GM12878 (cell line): ENCODE results near the gene CDK3. TPM values are rescaled to one million over a fixed set of nuclear protein-coding genes. Genes with fewer than 3 reads are reported as not detected.

Source experiments
- ATAC-seq: fragments of 200-7000 bp; cut with Tn5 transposase; 3 replicates; pipeline ENCODE4 v1.9.1; 2020; ENCODE audit warnings: mild to moderate bottlenecking, moderate library complexity
- BruUV-seq: library from RNA; stranded (reverse); fragments of 400-500 nt; replicated peaks from 2 replicates; lab custom pipeline; 2021; lab: Mats Ljungman, UMichigan
- CTCF ChIA-PET: fragments of 300-600 bp; sonication (Branson Sonifier 250); formaldehyde crosslinking; extraction: SDS; loops from one replicate; lab custom pipeline; 2021; ENCODE audit warnings: inconsistent platforms; lab: Yijun Ruan, JAX
- POLR2A ChIA-PET: fragments of 350-600 bp; formaldehyde crosslinking; extraction: SDS; loops from one replicate; lab custom pipeline; 2021; ENCODE audit warnings: inconsistent platforms; lab: Charles Lee
- RAD21 ChIA-PET: fragments of 300-600 bp; sonication (Branson Sonifier 250); formaldehyde crosslinking; loops from one replicate; lab custom pipeline; 2023; ENCODE audit warnings: antibody characterized with exemption; ENCODE audit not compliant: unreplicated experiment; lab: Charles Lee
- SMC1A ChIA-PET: fragments of 300-600 bp; sonication (Branson Sonifier 250); formaldehyde crosslinking; loops from one replicate; lab custom pipeline; 2023; ENCODE audit not compliant: unreplicated experiment, uncharacterized antibody; lab: Charles Lee
- DNase-seq: peaks from one replicate; pipeline ENCODE4 v3.0.0-alpha.2; 2011; ENCODE audit warnings: low read depth, low spot score
- FAIRE-seq: peaks from 3 replicates; lab custom pipeline; 2011; peaks lifted over from hg19 to GRCh38; lab: Jason Lieb, UNC
- H2AFZ ChIP-seq: 2 replicates; pipeline ENCODE4 v1.6.0; 2011; ENCODE audit warnings: low read depth, low read length, control low read depth; ENCODE audit not compliant: control insufficient read depth
- H3K27ac ChIP-seq: 2 replicates; pipeline ENCODE4 v1.5.1; 2011; ENCODE audit warnings: control low read depth; ENCODE audit not compliant: control insufficient read depth, insufficient read depth
- H3K27me3 ChIP-seq, 2 experiments: replicated peaks in 1 of 2; 2 replicates each; pipeline versions ENCODE4 v1.6.0 to v1.6.1; 2011; ENCODE audit warnings: low read length in 1 of 2; ENCODE audit not compliant: control insufficient read depth in 2 of 2, insufficient read depth in 2 of 2
- H3K36me3 ChIP-seq, 2 experiments: 2 replicates each; pipeline ENCODE4 v1.5.1; 2011; ENCODE audit warnings: low read length in 1 of 2; ENCODE audit not compliant: control insufficient read depth in 2 of 2, insufficient read depth in 2 of 2
- H3K4me1 ChIP-seq: 2 replicates; pipeline ENCODE4 v1.6.1; 2011; ENCODE audit warnings: mild to moderate bottlenecking, low read length, moderate library complexity, mixed read lengths; ENCODE audit not compliant: control insufficient read depth, insufficient read depth
- H3K4me2 ChIP-seq: 2 replicates; pipeline ENCODE4 v1.6.0; 2011; ENCODE audit warnings: control low read depth; ENCODE audit not compliant: control insufficient read depth, insufficient read depth
- H3K4me3 ChIP-seq: fragments of 200-600 bp; sonication (generic); 2 replicates; pipeline ENCODE4 v1.5.1; 2016
- H3K79me2 ChIP-seq: 2 replicates; pipeline ENCODE4 v1.6.0; 2011; ENCODE audit warnings: low read length; ENCODE audit not compliant: control insufficient read depth, insufficient read depth
- H3K9ac ChIP-seq: 2 replicates; pipeline ENCODE4 v1.8.0; 2011; ENCODE audit warnings: low read length, control low read depth, mixed read lengths; ENCODE audit not compliant: control insufficient read depth, insufficient read depth
- H3K9me3 ChIP-seq: replicated peaks from 3 replicates; pipeline ENCODE4 v1.5.1; 2011; ENCODE audit warnings: mild to moderate bottlenecking, low read length; ENCODE audit not compliant: control insufficient read depth, insufficient read depth
- H4K20me1 ChIP-seq: 2 replicates; pipeline ENCODE4 v1.6.0; 2011; ENCODE audit not compliant: control insufficient read depth, insufficient read depth
- BRCA1 ChIP-seq: IDR thresholded peaks from 2 replicates; pipeline ENCODE4 v1.6.1; 2011; ENCODE audit warnings: low read depth, low read length, improper control_type of control experiment
- EGR1 ChIP-seq, 2 experiments: IDR thresholded peaks; 1 replicate in 1 of 2; 2 replicates in 1 of 2; pipeline ENCODE4 v1.6.1; 2011 to 2012; ENCODE audit warnings: low read depth in 2 of 2, low read length in 2 of 2, borderline replicate concordance in 1 of 2, mild to moderate bottlenecking in 1 of 2, moderate library complexity in 1 of 2
- EZH2 ChIP-seq: IDR thresholded peaks from 2 replicates; pipeline ENCODE4 v1.6.1; 2012; ENCODE audit warnings: low read depth, mild to moderate bottlenecking, control low read depth, inconsistent platforms, low read length, borderline replicate concordance; ENCODE audit not compliant: control insufficient read depth
- FOXK2 ChIP-seq: fragments of 450-650 bp; IDR thresholded peaks from 2 replicates; pipeline ENCODE4 v1.6.1; 2017; ENCODE audit warnings: mild to moderate bottlenecking, moderate library complexity
- JUNB ChIP-seq: IDR thresholded peaks from 2 replicates; pipeline ENCODE4 v1.6.1; 2016; ENCODE audit warnings: antibody characterized with exemption, mild to moderate bottlenecking
- MEF2A ChIP-seq: IDR thresholded peaks from 2 replicates; pipeline ENCODE4 v1.6.1; 2011; ENCODE audit warnings: low read depth, mild to moderate bottlenecking, low read length, moderate library complexity; ENCODE audit not compliant: insufficient read depth
- MYC ChIP-seq: IDR thresholded peaks from 2 replicates; pipeline ENCODE4 v1.6.1; 2011; ENCODE audit warnings: mild to moderate bottlenecking, low read length, moderate library complexity, inconsistent platforms; ENCODE audit not compliant: insufficient read depth, insufficient replicate concordance, insufficient read length, severe bottlenecking
- POLR2A ChIP-seq: IDR thresholded peaks from 2 replicates; pipeline ENCODE4 v1.6.1; 2011; ENCODE audit warnings: low read depth, mild to moderate bottlenecking, low read length
- SP1 ChIP-seq: IDR thresholded peaks from one replicate; pipeline ENCODE4 v1.6.1; 2011; ENCODE audit warnings: low read depth, low read length
- STAT3 ChIP-seq: IDR thresholded peaks from 2 replicates; pipeline ENCODE4 v1.6.1; 2011; ENCODE audit warnings: low read depth, low read length, improper control_type of control experiment
- SUPT20H ChIP-seq: IDR thresholded peaks from 2 replicates; pipeline ENCODE4 v1.6.1; 2011; ENCODE audit warnings: low read depth, mild to moderate bottlenecking, low read length, moderate library complexity, borderline replicate concordance; ENCODE audit not compliant: control insufficient read depth
- TCF3 ChIP-seq: IDR thresholded peaks from 2 replicates; pipeline ENCODE4 v1.6.1; 2012; ENCODE audit warnings: low read depth, mild to moderate bottlenecking, low read length, borderline replicate concordance; ENCODE audit not compliant: insufficient read depth
- ZNF384 ChIP-seq: IDR thresholded peaks from 2 replicates; pipeline ENCODE4 v1.6.1; 2012; ENCODE audit warnings: low read depth, mild to moderate bottlenecking, low read length, improper control_type of control experiment, borderline replicate concordance
- ZSCAN29 ChIP-seq: fragments of 450-650 bp; IDR thresholded peaks from 2 replicates; pipeline ENCODE4 v1.6.1; 2017; ENCODE audit warnings: mild to moderate bottlenecking, moderate library complexity
- WGBS: methylation state at CpG from one replicate; pipeline ENCODE4 v1.1.6; 2016; ENCODE audit warnings: low lambda C conversion rate; ENCODE audit not compliant: insufficient replicate concordance, insufficient coverage; ENCODE audit errors: missing lambda C conversion rate; 5-methylcytosine and 5-hydroxymethylcytosine counted together
- in situ Hi-C: fragments of 300-500 bp; cut with MboI; formaldehyde crosslinking; loops from 9 replicates; pipeline ENCODE4 v1.14.3; 2018; ENCODE audit warnings: mixed read lengths
- intact Hi-C: fragments of 100-400 bp; cut with micrococcal nuclease; formaldehyde crosslinking; loops from one replicate; pipeline ENCODE4 v1.14.2; 2022; ENCODE audit not compliant: unreplicated experiment
- polyA plus RNA-seq, 11 experiments: library from polyadenylated mRNA; depleted of rRNA in 4 of 11; unstranded in 6 of 11; stranded (reverse) in 5 of 11; fragments of >200 nt; fragmentation: Nextera tagmentation in 4 of 11; fragmentation: Illumina TruSeq in 1 of 11; extraction: Ambion mirVana in 4 of 11; extraction: Trizol in 1 of 11; gene quantifications; 1 replicate in 1 of 11; 2 replicates in 10 of 11; pipeline versions ENCODE4 v1.2.1 to v1.2.3, GENCODE V29; 2011 to 2016; ENCODE audit warnings: inconsistent platforms in 2 of 11, missing spikeins in 2 of 11, low read depth in 1 of 11
- total RNA-seq, 4 experiments: library from RNA; depleted of rRNA in 3 of 4; stranded (reverse); fragments of >200 nt in 3 of 4; fragmentation: Illumina TruSeq in 1 of 4; extraction: Trizol in 1 of 4; gene quantifications; 2 replicates each; pipeline versions ENCODE4 v1.2.1 to v1.2.3, GENCODE V29; 2013 to 2021
- TF ChIP-seq, protein P1 (sequence below): fragments of 450-650 bp; IDR thresholded peaks from 2 replicates; pipeline ENCODE4 v1.6.1; 2017; ENCODE audit warnings: mild to moderate bottlenecking, moderate library complexity

Gene CDK3
- total and polyA plus RNA-seq, 10 of the 15 experiments (the other 5 are each of a cell fraction or from before 2014, with no cell fraction given) = 1.1 to 7.1 (median 4.2) TPM

DNA sequence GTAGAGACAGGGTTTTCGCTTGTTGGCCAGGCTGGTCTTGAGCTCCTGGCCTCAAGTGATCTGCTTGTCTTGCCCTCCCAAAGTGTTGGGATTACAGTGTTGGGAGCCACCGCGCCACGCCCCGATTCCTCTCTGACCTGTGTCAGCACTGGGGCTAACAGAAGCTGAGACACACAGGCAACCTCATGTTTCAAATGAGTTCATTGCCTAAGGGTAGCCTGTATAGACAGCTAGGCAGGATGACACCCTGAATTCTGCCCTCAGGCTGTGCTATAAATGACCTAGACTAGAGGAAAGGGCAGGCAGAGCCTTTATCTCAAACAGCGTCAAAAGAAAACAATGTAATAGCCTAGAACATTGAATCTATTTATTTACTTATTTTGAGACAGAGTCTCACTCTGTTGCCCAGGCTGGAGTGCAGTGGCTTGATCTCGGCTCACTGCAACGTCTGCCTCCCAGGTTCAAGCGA lies 2.3 kb upstream of the CDK3 start:
- 97% methylated on average over 9 of the region's 9 CpGs for WGBS
- no peak for DNase-seq
- in situ Hi-C loops = no loop called here

More for the DNA sequence above, 2.3 kb upstream of the CDK3 start:
- ATAC-seq = no peak
- CTCF ChIA-PET = interaction anchor here (0.6 to 10.7 kb wide), 10 partner anchors 10 to 140 kb away, joined by 3 to 70 read pairs (median 5); partner anchors contain the start of genes ACOX1, MRPL38 and TEN1
- Histone ChIP-seq H3K27ac (no peak overlapping the region), H3K36me3 (peaks cover 3% of the 10 kb centered on the region in 2 experiments; a peak in 2 of 4 replicates), H2AFZ (no peak overlapping the region), H3K4me2 (no peak overlapping the region), H3K4me1 (peaks cover 16% of the 10 kb centered on the region), H4K20me1 (no peaks in the 10 kb centered on the region), H3K27me3 (no peaks in the 10 kb centered on the region), H3K4me3 (no peak overlapping the region), H3K9ac (no peak overlapping the region), H3K79me2 (no peaks in the 10 kb centered on the region), H3K9me3 (no peaks in the 10 kb centered on the region)
- TF ChIP-seq ZSCAN29 (no peak), POLR2A (no peak), MYC (no peak), ZNF384 (no peak), BRCA1 (no peak), JUNB (no peak), TCF3 (no peak), SP1 (no peak), EZH2 (no peak), MEF2A (no peak), SUPT20H (no peak), STAT3 (no peak), EGR1 (IDR thresholded peaks at IDR 0.05; ENCODE audit: borderline replicate concordance in 1 of 2, low read depth in 2 of 2, low read length in 2 of 2) (no peak), FOXK2 (no peak)
- TF ChIP-seq, protein P1, sequence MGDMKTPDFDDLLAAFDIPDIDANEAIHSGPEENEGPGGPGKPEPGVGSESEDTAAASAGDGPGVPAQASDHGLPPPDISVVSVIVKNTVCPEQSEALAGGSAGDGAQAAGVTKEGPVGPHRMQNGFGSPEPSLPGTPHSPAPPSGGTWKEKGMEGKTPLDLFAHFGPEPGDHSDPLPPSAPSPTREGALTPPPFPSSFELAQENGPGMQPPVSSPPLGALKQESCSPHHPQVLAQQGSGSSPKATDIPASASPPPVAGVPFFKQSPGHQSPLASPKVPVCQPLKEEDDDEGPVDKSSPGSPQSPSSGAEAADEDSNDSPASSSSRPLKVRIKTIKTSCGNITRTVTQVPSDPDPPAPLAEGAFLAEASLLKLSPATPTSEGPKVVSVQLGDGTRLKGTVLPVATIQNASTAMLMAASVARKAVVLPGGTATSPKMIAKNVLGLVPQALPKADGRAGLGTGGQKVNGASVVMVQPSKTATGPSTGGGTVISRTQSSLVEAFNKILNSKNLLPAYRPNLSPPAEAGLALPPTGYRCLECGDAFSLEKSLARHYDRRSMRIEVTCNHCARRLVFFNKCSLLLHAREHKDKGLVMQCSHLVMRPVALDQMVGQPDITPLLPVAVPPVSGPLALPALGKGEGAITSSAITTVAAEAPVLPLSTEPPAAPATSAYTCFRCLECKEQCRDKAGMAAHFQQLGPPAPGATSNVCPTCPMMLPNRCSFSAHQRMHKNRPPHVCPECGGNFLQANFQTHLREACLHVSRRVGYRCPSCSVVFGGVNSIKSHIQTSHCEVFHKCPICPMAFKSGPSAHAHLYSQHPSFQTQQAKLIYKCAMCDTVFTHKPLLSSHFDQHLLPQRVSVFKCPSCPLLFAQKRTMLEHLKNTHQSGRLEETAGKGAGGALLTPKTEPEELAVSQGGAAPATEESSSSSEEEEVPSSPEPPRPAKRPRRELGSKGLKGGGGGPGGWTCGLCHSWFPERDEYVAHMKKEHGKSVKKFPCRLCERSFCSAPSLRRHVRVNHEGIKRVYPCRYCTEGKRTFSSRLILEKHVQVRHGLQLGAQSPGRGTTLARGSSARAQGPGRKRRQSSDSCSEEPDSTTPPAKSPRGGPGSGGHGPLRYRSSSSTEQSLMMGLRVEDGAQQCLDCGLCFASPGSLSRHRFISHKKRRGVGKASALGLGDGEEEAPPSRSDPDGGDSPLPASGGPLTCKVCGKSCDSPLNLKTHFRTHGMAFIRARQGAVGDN = no peak
- SMC1A ChIA-PET = interaction anchor here (1.7 kb wide), 1 partner anchor 17 kb away, joined by 10 read pairs; no protein-coding TSS in a partner anchor
- intact Hi-C loops = loop anchor here (5.0 kb wide), 1 partner anchor 56 kb away; the partner anchor contains the start of gene FBF1
- RAD21 ChIA-PET = interaction anchor here (0.7 to 2.5 kb wide), 3 partner anchors 10 to 57 kb away, joined by 3 to 11 read pairs (median 8); partner anchors contain the start of genes ACOX1, FBF1 and TEN1
- no TSS peak for BruUV-seq
- POLR2A ChIA-PET = interaction anchor here (0.9 to 1.4 kb wide), 5 partner anchors 15 to 218 kb away, joined by 3 to 7 read pairs (median 3); partner anchors contain the start of gene FBF1
- FAIRE-seq = no peak
